Stomach smooth muscle (tissue), 2 donors: Measurements from ENCODE around the gene IRAK2.
A peak's percentile ranks its signal among the peaks of the same experiment; 100 is the strongest.
"Not testable (repeated sequence)": the region's sequence is repeated elsewhere in the genome, so short reads cannot be mapped to it uniquely, and the experiment has no call there.

Experiments used
- H3K27ac ChIP-seq: one replicate; pipeline ENCODE4 v1.7.0; 2013; ENCODE audit warnings: mild to moderate bottlenecking, low read length, inconsistent platforms
- H3K27me3 ChIP-seq, 2 donors: one replicate each; pipeline ENCODE4 v1.7.0; 2013; ENCODE audit warnings: low read length in 2 of 2; ENCODE audit not compliant: insufficient read depth in 2 of 2, control insufficient read depth in 1 of 2
- H3K36me3 ChIP-seq, 2 donors: one replicate each; pipeline ENCODE4 v1.7.0; 2013; ENCODE audit warnings: low read length in 2 of 2; ENCODE audit not compliant: control insufficient read depth in 2 of 2, insufficient read depth in 2 of 2
- H3K4me1 ChIP-seq: one replicate; pipeline ENCODE4 v1.7.0; 2013; ENCODE audit warnings: low read length; ENCODE audit not compliant: control insufficient read depth, insufficient read depth
- H3K4me3 ChIP-seq, 2 donors: one replicate each; pipeline ENCODE4 v1.7.0; 2013; ENCODE audit warnings: low read length in 2 of 2
- H3K9ac ChIP-seq, 2 donors: one replicate each; pipeline ENCODE4 v1.7.0; 2013; ENCODE audit warnings: low read length in 2 of 2, mild to moderate bottlenecking in 1 of 2
- H3K9me3 ChIP-seq, 2 donors: one replicate each; pipeline ENCODE4 v1.7.0; 2013; ENCODE audit warnings: low read length in 2 of 2; ENCODE audit not compliant: control insufficient read depth in 2 of 2
- donor health status: healthy.
- donor health status: Pancreatic carcinoma.

The IRAK2 gene

DNA sequence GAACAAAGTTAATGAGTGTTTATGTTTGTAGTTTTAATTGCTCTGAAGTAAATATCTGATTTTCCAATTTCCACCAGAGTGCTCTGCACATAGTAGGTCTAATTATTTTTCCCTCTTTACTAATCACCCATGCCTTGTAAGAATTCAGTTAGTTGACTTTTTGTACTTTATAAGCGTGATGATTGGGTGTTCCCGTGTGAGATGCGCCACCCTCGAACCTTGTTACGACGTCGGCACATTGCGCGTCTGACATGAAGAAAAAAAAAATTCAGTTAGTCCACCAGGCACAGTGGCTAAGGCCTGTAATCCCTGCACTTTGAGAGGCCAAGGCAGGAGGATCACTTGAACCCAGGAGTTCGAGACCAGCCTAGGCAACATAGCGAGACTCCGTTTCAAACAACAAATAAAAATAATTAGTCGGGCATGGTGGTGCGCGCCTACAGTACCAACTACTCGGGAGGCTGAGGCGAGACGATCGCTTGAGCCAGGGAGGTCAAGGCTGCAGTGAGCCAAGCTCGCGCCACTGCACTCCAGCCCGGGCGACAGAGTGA lies 23.6 kb upstream of the IRAK2 start:
- Histone ChIP-seq H3K4me1 (peaks cover 18% of the 10 kb centered on the region), H3K4me3 (peak overlapping the region; percentile 87), H3K36me3 (no peaks in the 10 kb centered on the region), H3K27me3 (no peaks in the 10 kb centered on the region), H3K27ac (peak overlapping the region; percentile 69), H3K9me3 (no peaks in the 10 kb centered on the region), H3K9ac (peak overlapping the region in 1 of 2 donors; percentile 69)

DNA sequence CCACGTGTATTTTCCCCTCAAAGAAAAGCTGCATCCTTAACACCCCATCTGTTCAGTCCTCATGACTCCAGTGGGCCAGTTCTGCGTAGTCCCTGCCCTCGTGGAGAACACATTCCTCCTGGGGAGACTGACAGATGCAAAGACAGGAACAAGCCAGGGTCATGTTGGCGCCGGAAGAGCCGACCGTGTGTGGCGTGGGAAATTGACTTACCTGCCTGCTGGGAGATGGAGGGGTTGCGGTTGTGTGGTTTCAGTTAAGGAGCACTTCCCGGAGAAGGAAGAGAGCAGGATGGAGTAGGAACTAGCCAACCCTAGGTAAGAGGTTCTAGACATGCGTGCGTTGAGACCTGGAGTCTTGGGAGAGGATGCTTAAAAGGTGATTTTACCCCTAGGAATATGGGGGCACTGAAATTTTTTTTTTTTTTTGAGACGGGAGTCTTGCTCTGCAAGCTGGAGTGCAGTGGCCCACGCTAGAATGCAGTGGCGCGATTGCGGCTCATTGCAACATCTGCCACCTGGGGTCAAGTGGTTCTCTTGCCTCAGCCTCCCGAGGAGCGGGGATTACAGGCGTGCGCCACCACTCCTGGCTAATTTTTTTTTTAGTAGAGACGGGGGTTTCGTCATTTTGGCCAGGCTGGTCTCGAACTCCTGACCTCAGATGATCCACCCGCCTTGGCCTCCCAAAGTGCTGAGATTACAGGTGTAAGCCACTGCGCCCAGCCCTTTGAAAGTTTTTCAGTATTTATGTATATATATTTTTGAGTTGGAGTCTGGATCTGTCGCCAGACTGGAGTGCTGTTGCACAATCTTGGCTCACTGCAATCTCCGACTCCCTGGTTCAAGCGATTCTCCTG lies 21.8 kb upstream of the IRAK2 start:
- H3K27ac ChIP-seq = no peak overlapping the region
- H3K9me3 ChIP-seq = no peaks in the 10 kb centered on the region
- no peaks in the 10 kb centered on the region for H3K36me3 ChIP-seq
- peaks cover 18% of the 10 kb centered on the region for H3K4me1 ChIP-seq
- H3K9ac ChIP-seq = peak overlapping the region in 1 of 2 donors; percentile 69
- H3K4me3 ChIP-seq = peak overlapping the region; percentile 87
- H3K27me3 ChIP-seq = no peaks in the 10 kb centered on the region

DNA sequence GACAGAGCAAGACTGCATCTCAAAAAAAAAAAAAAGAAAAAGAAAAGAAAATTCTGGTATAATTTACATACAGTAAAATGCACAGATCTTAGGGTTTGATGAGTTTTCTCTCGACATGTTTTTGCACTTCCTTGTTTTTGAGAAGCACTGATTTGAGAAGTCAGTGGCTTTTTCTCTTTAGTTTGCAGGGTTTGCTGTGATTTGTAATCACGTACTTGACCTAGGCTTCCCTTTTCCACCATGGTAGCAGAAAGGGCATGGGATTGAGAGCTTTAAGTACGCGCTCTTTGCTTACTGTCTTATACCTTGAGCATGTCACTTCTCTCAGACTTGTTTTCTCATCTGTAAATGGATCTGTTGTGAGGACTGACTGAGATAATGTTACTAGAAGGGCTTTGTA lies 19.0 kb upstream of the IRAK2 start:
- H3K9ac ChIP-seq = no peak overlapping the region
- peaks cover 9 to 14% of the 10 kb centered on the region in 2 donors for H3K36me3 ChIP-seq
- H3K4me3 ChIP-seq = no peak overlapping the region
- no peak overlapping the region for H3K27ac ChIP-seq
- no peaks in the 10 kb centered on the region for H3K27me3 ChIP-seq
- peaks cover 18% of the 10 kb centered on the region for H3K4me1 ChIP-seq
- H3K9me3 ChIP-seq = no peaks in the 10 kb centered on the region

- Histone ChIP-seq H3K9ac (no peak overlapping the region), H3K4me3 (no peak overlapping the region), H3K27ac (no peak overlapping the region), H3K27me3 (no peaks in the 10 kb centered on the region), H3K9me3 (no peaks in the 10 kb centered on the region), H3K36me3 (peaks cover 12 to 14% of the 10 kb centered on the region in 2 donors), H3K4me1 (peaks cover 1% of the 10 kb centered on the region)
Measured at GRCh38 chr3:10149226-10149625, 15.5 kb upstream of the IRAK2 start.

- no peak overlapping the region for H3K27ac ChIP-seq
- peaks cover 12 to 14% of the 10 kb centered on the region in 2 donors for H3K36me3 ChIP-seq
- no peak overlapping the region for H3K9ac ChIP-seq
- no peak overlapping the region for H3K4me3 ChIP-seq
- no peaks in the 10 kb centered on the region for H3K4me1 ChIP-seq
- H3K9me3 ChIP-seq = no peaks in the 10 kb centered on the region
- no peaks in the 10 kb centered on the region for H3K27me3 ChIP-seq
Measured at GRCh38 chr3:10150987-10151386, 13.7 kb upstream of the IRAK2 start.

GRCh38 chr3:10154335-10155122 lies 10.2 kb upstream of the IRAK2 start:
- H3K36me3 ChIP-seq = peaks cover 7 to 11% of the 10 kb centered on the region in 2 donors
- H3K9me3 ChIP-seq = no peaks in the 10 kb centered on the region

GRCh38 chr3:10155123-10155472 lies 9.6 kb upstream of the IRAK2 start:
- H3K4me3 ChIP-seq = no peak overlapping the region
- H3K27ac ChIP-seq = no peak overlapping the region
- no peaks in the 10 kb centered on the region for H3K4me1 ChIP-seq
- H3K36me3 ChIP-seq = peaks cover 5 to 6% of the 10 kb centered on the region in 2 donors
- no peaks in the 10 kb centered on the region for H3K9me3 ChIP-seq
- H3K9ac ChIP-seq = no peak overlapping the region
- H3K27me3 ChIP-seq = no peaks in the 10 kb centered on the region

More at GRCh38 chr3:10154335-10155122, 10.2 kb upstream of the IRAK2 start:
- H3K27ac ChIP-seq = no peak overlapping the region
- H3K9ac ChIP-seq = no peak overlapping the region
- no peak overlapping the region for H3K4me3 ChIP-seq
- H3K27me3 ChIP-seq = no peaks in the 10 kb centered on the region
- no peaks in the 10 kb centered on the region for H3K4me1 ChIP-seq

GRCh38 chr3:10155658-10156057 lies 9.1 kb upstream of the IRAK2 start:
- H3K4me1 ChIP-seq = no peaks in the 10 kb centered on the region
- H3K27me3 ChIP-seq = no peaks in the 10 kb centered on the region
- H3K36me3 ChIP-seq = peaks cover under 1 to 4% of the 10 kb centered on the region in 2 donors
- H3K27ac ChIP-seq = no peak overlapping the region
- no peak overlapping the region for H3K9ac ChIP-seq
- H3K4me3 ChIP-seq = no peak overlapping the region
- no peaks in the 10 kb centered on the region for H3K9me3 ChIP-seq

DNA sequence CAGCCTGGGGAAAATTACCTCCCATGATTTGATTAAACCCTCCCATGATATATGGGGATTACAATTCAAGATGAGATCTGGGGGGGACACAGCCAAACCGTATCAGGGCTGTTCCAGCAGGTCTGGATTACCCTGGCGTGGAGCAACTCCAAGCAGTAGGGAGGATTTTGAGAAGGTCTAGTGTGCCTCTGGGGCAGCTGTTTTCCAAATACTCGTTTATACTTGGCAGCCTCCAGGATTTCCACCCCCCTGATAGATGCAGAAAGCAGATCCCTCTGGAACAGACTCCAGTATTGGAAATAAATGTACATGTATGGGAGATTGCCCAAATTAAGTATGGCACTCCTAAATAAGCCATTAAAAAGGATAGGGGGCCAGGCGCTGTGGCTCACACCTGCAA lies 7.7 kb upstream of the IRAK2 start:
- H3K27ac ChIP-seq = no peak overlapping the region
- H3K36me3 ChIP-seq = no peaks in the 10 kb centered on the region
- H3K27me3 ChIP-seq = no peaks in the 10 kb centered on the region
- H3K4me3 ChIP-seq = no peak overlapping the region
- no peaks in the 10 kb centered on the region for H3K4me1 ChIP-seq
- H3K9me3 ChIP-seq = no peaks in the 10 kb centered on the region
- no peak overlapping the region for H3K9ac ChIP-seq

DNA sequence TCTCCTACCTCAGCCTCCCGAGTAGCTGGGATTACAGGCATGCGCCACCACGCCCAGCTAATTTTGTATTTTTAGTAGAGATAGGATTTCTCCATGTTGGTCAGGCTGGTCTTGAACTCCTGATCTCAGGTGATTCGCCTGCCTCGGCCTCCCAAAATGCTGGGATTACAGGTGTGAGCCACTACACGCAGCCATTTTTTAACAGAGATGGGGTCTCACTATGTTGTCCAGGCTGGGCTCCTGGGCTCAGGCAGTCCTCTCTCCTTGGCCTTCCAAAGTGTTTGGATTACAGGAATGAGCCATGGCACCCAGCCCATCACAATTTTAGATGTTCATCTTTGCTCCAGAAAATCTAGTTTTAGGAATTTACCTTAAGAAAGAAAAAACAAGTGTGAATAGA lies 6.2 kb upstream of the IRAK2 start:
- not testable (repeated sequence) for H3K36me3 ChIP-seq, H3K4me3 ChIP-seq, H3K27ac ChIP-seq, H3K9me3 ChIP-seq, H3K9ac ChIP-seq, H3K27me3 ChIP-seq, H3K4me1 ChIP-seq
